OCI-LY1 (cell line): Measurements from ENCODE around the gene MLLT3.

Experiments
- H2AFZ ChIP-seq: fragments of 200-600 bp; sonication (generic), shearing (Covaris generic); 2 replicates; pipeline ENCODE4 v1.6.0; 2014; ENCODE audit warnings: antibody characterized with exemption, mild to moderate bottlenecking, low read length
- H3F3A ChIP-seq: fragments of 200-600 bp; sonication (generic), shearing (Covaris generic); 2 replicates; pipeline ENCODE4 v1.6.0; 2014; ENCODE audit warnings: mild to moderate bottlenecking, antibody characterized with exemption, low read length, moderate library complexity; ENCODE audit not compliant: insufficient read depth
- H3K27ac ChIP-seq: fragments of 200-600 bp; sonication (generic); 2 replicates; pipeline ENCODE4 v1.5.1; 2014; ENCODE audit warnings: low read length, mixed run types, mild to moderate bottlenecking, low read depth; ENCODE audit not compliant: poor library complexity, severe bottlenecking
- H3K27me3 ChIP-seq: fragments of 200-600 bp; sonication (generic); 2 replicates; pipeline ENCODE4 v1.6.0; 2014; ENCODE audit warnings: antibody characterized with exemption, mild to moderate bottlenecking, low read length, moderate library complexity; ENCODE audit not compliant: insufficient read depth
- H3K36me3 ChIP-seq: fragments of 200-600 bp; sonication (generic); 2 replicates; pipeline ENCODE4 v1.6.1; 2014; ENCODE audit warnings: mild to moderate bottlenecking, antibody characterized with exemption, low read length, moderate library complexity, mixed read lengths; ENCODE audit not compliant: insufficient read depth
- H3K4me1 ChIP-seq: fragments of 200-600 bp; sonication (generic); 2 replicates; pipeline ENCODE4 v1.5.1; 2014; ENCODE audit warnings: mild to moderate bottlenecking, low read length, moderate library complexity; ENCODE audit not compliant: insufficient read depth, severe bottlenecking
- H3K4me2 ChIP-seq: fragments of 200-600 bp; sonication (generic), shearing (Covaris generic); 2 replicates; pipeline ENCODE4 v1.6.1; 2014; ENCODE audit warnings: low read length
- H3K4me3 ChIP-seq: fragments of 200-600 bp; sonication (generic); 2 replicates; pipeline ENCODE4 v1.5.1; 2014; ENCODE audit warnings: low read length, low read depth, mild to moderate bottlenecking, mixed read lengths; ENCODE audit not compliant: poor library complexity, severe bottlenecking
- H3K79me2 ChIP-seq: fragments of 200-600 bp; shearing (Covaris generic); 2 replicates; pipeline ENCODE4 v1.6.1; 2016; ENCODE audit warnings: mixed run types, low read length, mixed read lengths; ENCODE audit not compliant: insufficient read depth
- H3K9ac ChIP-seq: fragments of 200-600 bp; sonication (generic), shearing (Covaris generic); 2 replicates; pipeline ENCODE4 v1.6.1; 2014; ENCODE audit warnings: mild to moderate bottlenecking, low read length, mixed read lengths
- H3K9me2 ChIP-seq: fragments of 200-600 bp; sonication (generic), shearing (Covaris generic); 2 replicates; pipeline ENCODE4 v1.6.1; 2014; ENCODE audit warnings: low read depth, mild to moderate bottlenecking, low read length, mixed read lengths
- H3K9me3 ChIP-seq: fragments of 200-600 bp; shearing (Covaris generic); 2 replicates; pipeline ENCODE4 v1.6.1; 2014; ENCODE audit warnings: low read length, mixed read lengths
- H4K20me1 ChIP-seq: fragments of 200-600 bp; sonication (generic), shearing (Covaris generic); 2 replicates; pipeline ENCODE4 v1.6.0; 2016; ENCODE audit warnings: mild to moderate bottlenecking, low read length; ENCODE audit not compliant: insufficient read depth
- EZH2 ChIP-seq: fragments of 200-600 bp; sonication (generic), shearing (Covaris generic); IDR thresholded peaks from 2 replicates; pipeline ENCODE4 v1.8.0; 2017; ENCODE audit warnings: borderline replicate concordance, mixed run types, mild to moderate bottlenecking, antibody characterized with exemption, low read length, moderate library complexity, mixed read lengths
- TF ChIP-seq, protein P1 (sequence below): fragments of 200-600 bp; sonication (generic), shearing (Covaris generic); IDR thresholded peaks from 2 replicates; pipeline ENCODE4 v1.5.1; 2017; ENCODE audit warnings: mild to moderate bottlenecking, antibody characterized with exemption, low read length, moderate library complexity, mixed read lengths

Gene MLLT3

DNA sequence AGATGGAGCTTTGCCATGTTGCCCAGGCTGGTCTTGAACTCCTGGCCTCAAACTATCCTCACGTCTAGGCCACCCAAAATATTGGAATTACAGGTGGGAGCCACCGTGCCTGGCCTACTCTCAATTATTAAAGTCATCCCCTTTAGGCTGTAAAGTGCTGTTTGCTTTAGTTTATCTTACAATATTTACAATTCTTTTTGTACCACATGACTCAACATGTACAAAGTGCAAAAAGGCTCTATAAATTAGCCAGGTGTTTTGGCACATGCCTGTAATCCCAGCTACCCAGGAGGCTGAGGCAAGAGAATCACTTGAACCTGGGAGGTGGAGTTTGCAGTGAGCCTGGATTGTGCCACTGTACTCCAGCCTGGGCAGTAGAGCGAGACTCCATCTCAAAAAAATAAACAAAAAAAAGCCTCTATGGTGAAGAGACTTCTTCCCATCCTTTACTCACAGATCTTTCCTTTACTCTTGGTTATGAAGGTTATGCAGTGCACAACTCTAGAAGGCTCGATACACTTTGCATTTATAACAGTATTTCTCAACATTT is 28.5 kb upstream of the MLLT3 start:
- Histone ChIP-seq H3K9me2 (no peaks in the 10 kb centered on the region), H2AFZ (no peak overlapping the region), H3K4me1 (no peaks in the 10 kb centered on the region), H3K4me2 (no peak overlapping the region), H4K20me1 (no peaks in the 10 kb centered on the region), H3F3A (no peaks in the 10 kb centered on the region), H3K79me2 (no peaks in the 10 kb centered on the region), H3K27ac (no peak overlapping the region), H3K4me3 (no peak overlapping the region), H3K36me3 (no peaks in the 10 kb centered on the region), H3K27me3 (no peaks in the 10 kb centered on the region), H3K9me3 (no peaks in the 10 kb centered on the region), H3K9ac (no peak overlapping the region)
- TF ChIP-seq EZH2: no peak
- TF ChIP-seq, protein P1, sequence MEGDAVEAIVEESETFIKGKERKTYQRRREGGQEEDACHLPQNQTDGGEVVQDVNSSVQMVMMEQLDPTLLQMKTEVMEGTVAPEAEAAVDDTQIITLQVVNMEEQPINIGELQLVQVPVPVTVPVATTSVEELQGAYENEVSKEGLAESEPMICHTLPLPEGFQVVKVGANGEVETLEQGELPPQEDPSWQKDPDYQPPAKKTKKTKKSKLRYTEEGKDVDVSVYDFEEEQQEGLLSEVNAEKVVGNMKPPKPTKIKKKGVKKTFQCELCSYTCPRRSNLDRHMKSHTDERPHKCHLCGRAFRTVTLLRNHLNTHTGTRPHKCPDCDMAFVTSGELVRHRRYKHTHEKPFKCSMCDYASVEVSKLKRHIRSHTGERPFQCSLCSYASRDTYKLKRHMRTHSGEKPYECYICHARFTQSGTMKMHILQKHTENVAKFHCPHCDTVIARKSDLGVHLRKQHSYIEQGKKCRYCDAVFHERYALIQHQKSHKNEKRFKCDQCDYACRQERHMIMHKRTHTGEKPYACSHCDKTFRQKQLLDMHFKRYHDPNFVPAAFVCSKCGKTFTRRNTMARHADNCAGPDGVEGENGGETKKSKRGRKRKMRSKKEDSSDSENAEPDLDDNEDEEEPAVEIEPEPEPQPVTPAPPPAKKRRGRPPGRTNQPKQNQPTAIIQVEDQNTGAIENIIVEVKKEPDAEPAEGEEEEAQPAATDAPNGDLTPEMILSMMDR: no peak

DNA sequence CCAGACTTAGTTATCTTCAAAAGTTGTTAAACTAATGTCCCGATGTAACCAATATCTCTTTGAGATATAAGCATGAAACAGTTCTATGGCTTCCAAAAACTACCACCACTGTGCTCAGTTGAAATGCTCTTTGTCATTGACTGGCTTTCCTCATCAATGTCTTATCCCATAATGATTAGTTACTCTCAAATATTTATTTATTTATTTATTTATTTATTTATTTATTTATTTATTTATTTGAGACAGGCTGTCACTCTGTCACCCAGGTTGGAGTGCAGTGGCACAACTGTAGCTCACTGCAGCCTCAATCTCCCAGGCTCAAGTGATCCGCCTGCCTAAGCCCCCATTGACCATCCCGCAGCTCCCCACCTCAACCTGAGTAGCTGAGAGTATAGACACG is 28.0 kb upstream of the MLLT3 start:
- Histone ChIP-seq H3K4me2 (no peak overlapping the region), H3F3A (no peaks in the 10 kb centered on the region), H3K9me3 (no peaks in the 10 kb centered on the region), H3K27me3 (no peaks in the 10 kb centered on the region), H3K9me2 (no peaks in the 10 kb centered on the region), H3K9ac (no peak overlapping the region), H4K20me1 (no peaks in the 10 kb centered on the region), H3K36me3 (no peaks in the 10 kb centered on the region), H3K27ac (no peak overlapping the region), H3K4me3 (no peak overlapping the region), H3K79me2 (no peaks in the 10 kb centered on the region), H2AFZ (no peak overlapping the region), H3K4me1 (no peaks in the 10 kb centered on the region)
- no peak for TF ChIP-seq EZH2
- TF ChIP-seq, protein P1: no peak

DNA sequence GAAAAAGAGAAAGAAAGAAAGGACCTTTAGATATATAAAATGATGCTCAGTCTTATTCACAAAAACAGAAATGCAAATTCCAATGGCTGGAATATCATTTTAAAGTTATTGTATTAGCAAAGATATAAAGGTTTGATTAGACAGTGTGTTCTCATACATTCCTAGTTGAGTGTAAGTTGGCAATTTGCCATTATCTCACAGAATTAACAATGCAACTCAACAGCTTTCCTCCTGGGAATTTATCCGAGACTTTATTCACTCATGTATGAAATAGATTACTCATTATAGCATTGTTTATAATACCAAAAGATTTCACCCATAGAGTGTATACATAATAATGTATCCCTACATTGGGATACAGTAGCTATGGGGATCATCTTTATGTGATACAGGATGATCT is 27.1 kb upstream of the MLLT3 start:
- Histone ChIP-seq H2AFZ (no peak overlapping the region), H3K27ac (no peak overlapping the region), H3K4me3 (no peak overlapping the region), H3F3A (no peaks in the 10 kb centered on the region), H3K9me2 (no peaks in the 10 kb centered on the region), H3K27me3 (no peaks in the 10 kb centered on the region), H3K9me3 (no peaks in the 10 kb centered on the region), H4K20me1 (no peaks in the 10 kb centered on the region), H3K4me1 (no peaks in the 10 kb centered on the region), H3K9ac (no peak overlapping the region), H3K4me2 (no peak overlapping the region), H3K36me3 (no peaks in the 10 kb centered on the region), H3K79me2 (no peaks in the 10 kb centered on the region)
- TF ChIP-seq, protein P1: no peak
- TF ChIP-seq EZH2: no peak
